ENCODE measurements around the gene CYB5D1.

CYB5D1 gene

GRCh38 chr17:7910281-7910680 is 52.5 kb downstream of the CYB5D1 start:
- TF ChIP-seq SPI1 (IDR thresholded peaks at IDR 0.05; ENCODE audit: low read depth, low read length) (no peak), POU2F2 (IDR thresholded peaks at IDR 0.05; ENCODE audit: low read depth, low read length) (no peak), TAF1 (IDR thresholded peaks at IDR 0.05; ENCODE audit: low read depth, low read length) (no peak), PAX5 (IDR thresholded peaks at IDR 0.05; ENCODE audit: insufficient read depth, low read length, severe bottlenecking) (no peak), POLR2A (IDR thresholded peaks at IDR 0.05; ENCODE audit: low read depth, low read length) (no peak), POLR2AphosphoS5 (IDR thresholded peaks at IDR 0.05; ENCODE audit: low read depth, low read length) (no peak)

GRCh38 chr17:7910711-7911110 is 52.9 kb downstream of the CYB5D1 start:
- TF ChIP-seq TAF1 (IDR thresholded peaks at IDR 0.05; ENCODE audit: low read depth, low read length) (no peak), POU2F2 (IDR thresholded peaks at IDR 0.05; ENCODE audit: low read depth, low read length) (no peak), PAX5 (IDR thresholded peaks at IDR 0.05; ENCODE audit: insufficient read depth, low read length, severe bottlenecking) (no peak), POLR2A (IDR thresholded peaks at IDR 0.05; ENCODE audit: low read depth, low read length) (no peak)
- DNase-seq (ENCODE audit: insufficient read length, low spot score) (no peak), FAIRE-seq (no peak)

More at GRCh38 chr17:7910281-7910680, 52.5 kb downstream of the CYB5D1 start:
- FAIRE-seq (no peak), DNase-seq (ENCODE audit: insufficient read length, low spot score) (no peak)

GRCh38 chr17:7911116-7911515 is 53.3 kb downstream of the CYB5D1 start:
- TF ChIP-seq TAF1 (IDR thresholded peaks at IDR 0.05; ENCODE audit: low read depth, low read length) (no peak), POU2F2 (IDR thresholded peaks at IDR 0.05; ENCODE audit: low read depth, low read length) (no peak), POLR2AphosphoS5 (IDR thresholded peaks at IDR 0.05; ENCODE audit: low read depth, low read length) (no peak), POLR2A (IDR thresholded peaks at IDR 0.05; ENCODE audit: low read depth, low read length) (no peak), SPI1 (IDR thresholded peaks at IDR 0.05; ENCODE audit: low read depth, low read length) (no peak), PAX5 (IDR thresholded peaks at IDR 0.05; ENCODE audit: insufficient read depth, low read length, severe bottlenecking) (no peak)
- DNase-seq (ENCODE audit: insufficient read length, low spot score) (no peak), FAIRE-seq (no peak)

Data from GM12891 (cell line).